ENCODE results near the gene SFXN1.

SFXN1 gene

GRCh38 chr5:175466700-175467318 lies 11.6 kb upstream of the SFXN1 start:
- DNase-seq: no peak

GRCh38 chr5:175467983-175468690 lies 10.2 kb upstream of the SFXN1 start:
- no peak for DNase-seq

DNA sequence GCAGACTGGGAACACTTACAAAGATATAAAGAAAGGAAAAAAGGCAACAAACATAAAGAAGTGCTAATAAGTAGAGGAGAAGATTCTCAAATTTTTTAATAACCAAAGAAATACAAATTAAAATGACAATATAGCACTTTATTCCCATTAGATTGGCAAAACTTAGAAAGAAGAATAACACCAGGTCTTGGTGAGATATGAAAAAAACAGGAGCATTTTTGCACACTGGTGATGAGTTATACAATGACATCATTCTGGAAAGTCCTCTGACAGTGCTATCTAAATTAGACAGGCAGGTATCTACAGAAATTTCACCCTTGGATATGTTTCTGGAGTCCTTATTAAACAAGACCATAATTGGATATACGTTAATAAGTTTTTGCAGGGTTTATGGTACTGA lies 9.5 kb upstream of the SFXN1 start:
- no peak for DNase-seq

DNA sequence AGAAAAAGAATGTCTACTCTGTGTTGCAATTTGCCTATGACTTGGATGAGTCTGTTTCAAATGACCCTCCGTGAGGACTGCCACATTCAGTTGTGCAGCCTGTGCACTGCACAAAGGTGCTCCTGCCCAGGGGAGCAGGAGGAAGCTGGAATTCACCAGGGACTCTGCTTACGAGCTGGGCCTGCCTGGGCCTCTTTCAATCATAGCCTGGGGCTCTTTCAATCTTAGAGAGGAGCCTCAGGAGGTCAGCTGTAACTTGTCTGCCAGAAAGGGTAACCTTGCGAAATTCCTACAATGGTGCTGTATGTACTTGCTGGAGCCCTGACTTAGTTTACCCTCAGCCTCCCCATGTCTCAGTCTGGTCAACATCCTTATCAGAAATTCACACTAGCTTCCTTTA lies 8.4 kb upstream of the SFXN1 start:
- no peak for DNase-seq

- no peak for DNase-seq
These were observed 7.6 kb upstream of the SFXN1 start for GRCh38 chr5:175470781-175471180.

DNA sequence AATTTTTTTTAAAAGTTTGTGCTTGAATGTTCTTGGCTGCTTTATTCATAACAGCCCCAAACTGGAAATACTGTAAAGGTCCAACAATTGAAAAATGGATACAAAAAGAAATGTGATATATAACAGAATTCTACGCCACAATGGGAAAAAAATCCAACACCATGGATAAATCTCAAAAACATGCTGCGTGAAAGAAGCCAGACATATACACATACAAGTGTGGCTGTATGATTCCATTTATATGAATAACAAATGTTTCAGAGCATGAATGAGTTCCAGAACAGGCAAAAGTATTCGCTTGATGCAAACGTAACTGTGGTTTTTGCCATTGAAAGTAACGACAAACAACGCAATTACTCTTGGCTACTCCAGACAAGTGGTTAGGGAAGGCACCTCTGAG lies 7.2 kb upstream of the SFXN1 start:
- no peak for DNase-seq

DNA sequence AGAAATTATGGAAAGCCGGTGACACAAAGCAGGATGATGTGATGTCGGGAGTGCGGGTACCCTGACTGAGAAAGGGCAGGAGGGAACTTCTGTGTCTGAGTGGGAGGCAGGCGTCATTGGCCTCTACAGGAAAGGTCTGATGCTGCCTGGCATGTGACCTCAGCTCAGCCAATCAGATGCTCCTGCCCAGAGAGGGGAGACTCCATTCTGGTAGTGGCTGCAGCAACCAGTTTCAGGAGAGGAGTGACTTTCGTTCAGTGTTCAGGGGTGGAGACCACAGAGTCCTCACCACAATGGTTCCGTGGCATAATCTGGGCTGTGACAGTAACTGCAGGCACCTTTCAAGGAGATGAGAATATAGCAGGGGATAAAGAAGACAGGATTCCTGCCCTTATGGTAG lies 6.7 kb upstream of the SFXN1 start:
- DNase-seq: no peak

DNA sequence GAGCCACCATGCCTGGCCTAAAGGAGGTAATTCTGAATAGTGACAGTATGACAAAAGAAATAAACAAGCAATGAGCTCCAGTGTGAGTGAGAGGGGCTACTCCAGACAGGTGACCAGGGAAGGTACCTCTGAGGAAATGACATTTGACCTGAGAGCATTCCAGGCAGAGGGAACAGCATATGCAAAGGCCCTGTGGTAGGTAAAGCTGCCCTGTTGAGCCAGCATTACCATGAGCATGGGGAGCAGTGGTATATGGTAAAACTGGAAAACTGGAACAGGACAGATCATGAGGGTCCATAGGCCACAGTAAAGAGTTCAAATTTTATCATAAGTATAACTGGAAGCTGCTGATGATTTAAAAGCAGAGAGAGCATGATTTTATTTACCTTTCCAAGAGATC lies 6.0 kb upstream of the SFXN1 start:
- DNase-seq: no peak

GRCh38 chr5:175475248-175475647 lies 3.1 kb upstream of the SFXN1 start:
- no peak for DNase-seq

- DNase-seq: no peak
These were observed 920 bp upstream of the SFXN1 start for GRCh38 chr5:175477440-175477839.

DNA sequence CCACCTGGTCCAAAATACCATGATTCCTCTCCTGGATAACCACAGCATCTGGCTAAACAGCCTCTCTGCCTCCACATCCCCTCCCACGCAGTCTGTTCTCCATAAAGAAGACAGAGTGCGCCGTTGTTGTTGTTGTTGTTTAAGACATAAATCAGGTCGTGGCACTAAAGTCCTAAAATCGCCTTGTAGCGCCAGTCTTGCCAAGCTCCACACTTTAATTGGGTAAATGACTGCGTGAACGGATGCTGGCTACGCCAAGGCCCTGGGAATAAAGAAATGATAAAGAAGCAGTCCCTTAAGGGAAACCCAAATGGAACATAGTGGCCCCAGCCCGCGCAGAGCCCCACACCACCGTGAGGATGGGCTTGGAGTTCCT lies 364 bp upstream of the SFXN1 start:
- DNase-seq: no peak

DNA sequence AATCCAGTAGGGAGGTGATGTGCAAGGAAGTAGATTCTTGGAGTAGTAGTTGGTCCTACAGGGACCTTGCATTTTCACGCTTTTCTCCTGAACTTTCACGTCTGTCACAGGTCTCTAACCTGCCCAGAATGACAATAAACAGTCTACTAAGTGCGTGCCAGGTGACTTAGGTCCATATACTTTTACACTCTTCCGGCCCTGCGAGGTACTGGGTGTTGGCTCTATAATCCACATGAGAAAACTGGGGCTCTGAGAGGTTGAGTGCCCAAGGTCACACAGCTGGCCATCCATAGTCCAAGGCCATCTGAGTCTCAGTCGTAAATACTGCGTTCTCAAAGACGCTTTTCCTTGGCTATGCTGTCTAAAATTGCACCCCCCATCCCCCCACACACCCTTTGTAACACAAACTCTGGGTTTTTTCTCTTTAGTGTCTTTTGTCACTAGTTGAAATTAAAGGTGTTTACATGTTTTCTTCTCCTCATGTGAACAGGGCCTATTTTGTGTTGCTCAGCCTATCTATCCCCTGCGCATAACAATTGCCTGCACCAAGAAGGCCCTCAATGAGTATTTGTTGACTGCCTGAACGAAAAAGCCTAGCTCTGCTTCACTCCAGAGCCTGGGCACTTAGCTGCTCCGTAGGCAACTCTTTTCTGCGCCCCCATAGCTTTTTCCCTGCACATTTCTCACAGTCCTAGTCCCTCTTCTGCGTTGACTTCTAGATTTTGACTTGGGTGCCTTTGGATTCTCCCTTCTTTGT lies 943 bp downstream of the SFXN1 start:
- DNase-seq: no peak

DNA sequence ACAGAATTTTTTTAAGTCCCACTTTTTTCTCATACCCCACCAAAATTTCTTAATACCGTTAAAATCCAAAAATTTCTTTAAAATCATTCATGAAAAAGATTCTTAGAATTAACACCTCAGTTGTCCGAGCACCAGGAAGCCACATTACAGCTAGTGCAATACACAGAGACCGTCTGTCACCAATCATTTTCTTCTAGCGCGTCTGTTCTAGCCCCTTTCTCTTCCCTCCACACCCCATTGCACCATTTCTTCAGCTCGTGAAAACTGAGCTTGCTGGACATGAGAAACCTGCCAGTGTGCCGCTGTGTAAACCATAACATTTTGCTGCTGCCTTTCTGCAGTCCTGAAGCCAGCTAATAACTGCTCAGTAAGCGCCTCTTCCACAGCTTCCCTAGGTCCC lies 5.0 kb downstream of the SFXN1 start:
- DNase-seq: no peak

- no peak for DNase-seq
These were observed 6.0 kb downstream of the SFXN1 start for GRCh38 chr5:175484322-175484721.

DNA sequence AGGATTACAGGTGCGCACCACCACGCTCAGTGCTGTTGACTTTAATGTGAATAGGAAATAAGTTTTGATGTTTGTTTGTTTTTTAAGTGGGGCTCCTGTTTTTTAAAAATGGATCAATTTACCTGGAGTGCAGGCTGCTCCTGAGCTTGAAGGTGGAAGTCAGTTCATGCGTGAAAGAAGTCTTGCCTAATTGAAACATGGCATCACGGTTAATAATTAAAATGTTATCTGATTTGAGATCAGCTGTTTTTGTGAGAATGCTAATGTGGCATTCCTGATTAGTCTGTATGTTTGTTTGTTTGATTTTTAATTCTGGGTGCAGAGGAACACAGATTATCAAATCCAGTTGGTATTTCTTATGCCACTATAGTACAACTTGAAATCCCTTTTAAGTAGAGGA lies 6.5 kb downstream of the SFXN1 start:
- DNase-seq: no peak

DNA sequence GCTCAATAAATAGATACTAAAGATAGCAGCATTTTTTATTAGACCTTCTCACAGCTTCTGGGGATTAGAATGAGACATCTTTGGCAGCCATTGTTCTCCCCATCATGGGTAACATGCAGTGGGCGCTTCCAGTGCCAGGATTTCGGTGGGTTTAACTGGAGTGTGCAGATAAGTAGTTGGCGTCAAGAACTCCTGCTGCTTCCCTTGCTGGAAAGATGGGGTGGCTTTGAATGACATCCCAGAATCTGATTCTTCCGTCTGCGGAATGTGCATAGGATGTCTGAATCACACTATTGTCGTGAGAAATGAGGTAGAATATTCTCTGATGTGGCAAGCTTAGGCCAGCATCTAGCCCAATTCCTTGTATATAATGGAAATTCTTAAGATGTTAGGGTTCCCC lies 7.3 kb downstream of the SFXN1 start:
- no peak for DNase-seq

DNA sequence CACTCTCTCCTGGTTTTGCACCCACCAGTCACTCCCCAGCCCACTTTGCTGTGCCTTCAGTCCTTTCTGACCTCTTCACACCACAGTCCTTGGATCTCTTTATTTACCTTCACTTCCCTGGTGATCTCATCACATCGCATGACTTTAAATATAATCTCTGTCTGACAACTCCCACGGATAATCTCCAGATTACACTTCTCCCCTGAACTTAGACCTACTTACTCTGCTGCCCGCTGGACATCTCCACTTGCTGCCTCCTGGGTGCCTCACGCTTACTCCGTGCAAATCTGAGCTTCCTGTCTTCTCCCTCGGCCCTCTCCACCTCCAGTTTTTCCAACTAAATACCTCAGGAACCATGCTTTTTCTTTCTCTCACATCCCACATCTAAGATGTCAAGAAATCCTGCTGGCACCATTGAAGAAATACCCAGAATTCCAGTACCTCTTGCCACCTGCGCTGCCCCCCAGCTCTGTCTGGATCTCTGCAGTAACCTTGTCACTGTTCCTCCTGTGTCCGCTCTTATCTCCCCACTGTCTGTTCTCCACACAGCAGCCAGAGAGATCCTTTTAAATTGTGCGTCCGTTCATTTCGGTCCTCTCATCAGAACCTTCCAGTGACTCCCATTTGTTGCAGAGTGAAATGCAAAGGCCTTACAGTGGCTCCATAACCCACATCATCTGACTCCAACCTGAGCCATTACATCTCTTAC lies 9.3 kb downstream of the SFXN1 start:
- DNase-seq: no peak

DNA sequence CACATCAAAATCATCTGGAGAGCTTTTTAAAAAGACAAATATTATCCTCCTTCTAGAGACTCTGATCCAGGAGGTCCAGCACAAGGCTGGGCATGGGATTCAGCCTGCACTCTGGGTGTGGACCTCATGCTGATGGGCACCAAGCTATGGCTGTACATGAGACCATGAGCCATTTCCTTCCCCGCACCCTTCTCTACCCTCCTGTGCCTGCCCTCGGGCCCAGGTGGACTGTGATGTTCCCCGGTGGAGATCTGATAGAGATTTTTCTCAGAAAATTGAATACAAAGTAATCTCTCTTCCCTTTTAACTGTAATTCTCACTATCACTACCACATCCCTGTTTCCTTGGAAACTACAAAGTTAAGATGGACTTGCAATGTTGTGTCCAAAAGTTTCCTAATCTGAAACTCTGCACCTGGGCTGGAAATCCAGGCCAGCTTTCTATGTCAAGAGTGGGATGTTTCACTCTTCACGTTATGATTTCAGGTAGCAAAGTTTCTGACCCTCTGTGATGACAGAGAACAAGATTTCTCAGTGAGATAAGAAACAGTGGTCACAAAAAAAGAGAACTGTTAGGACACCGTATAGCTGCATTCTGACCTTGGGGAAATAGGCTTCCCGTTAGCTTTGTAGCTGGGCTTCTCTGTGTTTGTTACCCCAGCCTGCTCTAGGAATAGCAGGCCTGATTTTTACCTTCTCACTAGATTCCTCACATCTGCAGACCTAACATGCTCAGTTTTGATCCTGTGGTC lies 11.5 kb downstream of the SFXN1 start:
- DNase-seq: no peak

- DNase-seq: no peak
These were observed 12.9 kb downstream of the SFXN1 start for GRCh38 chr5:175491223-175491622.

DNA sequence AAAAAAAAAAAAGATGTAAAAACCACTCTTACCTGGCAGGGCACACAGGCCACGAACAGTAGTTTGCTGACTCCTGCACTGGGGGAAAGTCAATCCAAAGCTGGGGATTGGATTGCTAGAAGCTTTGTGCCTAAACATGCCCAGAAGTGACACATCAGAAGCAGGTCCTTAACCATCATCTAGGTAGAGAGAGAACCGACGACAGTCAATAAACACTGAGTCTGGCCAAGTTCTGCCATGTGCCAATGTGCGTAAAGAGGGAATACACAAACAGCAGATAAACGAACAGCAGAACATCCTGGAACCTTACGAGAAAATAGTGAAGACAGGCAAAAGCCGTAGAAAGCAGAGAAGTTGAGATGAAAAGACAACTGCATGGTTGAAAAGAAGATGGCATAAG lies 14.9 kb downstream of the SFXN1 start:
- no peak for DNase-seq

GRCh38 chr5:175493726-175494125 lies 15.4 kb downstream of the SFXN1 start:
- DNase-seq: no peak

GRCh38 chr5:175494264-175495183 lies 16.2 kb downstream of the SFXN1 start:
- DNase-seq: no peak
